ENCODE results near the gene OBSCN. TPM values are rescaled to one million over a fixed set of nuclear protein-coding genes. Genes with fewer than 3 reads are reported as not detected.

OBSCN gene
- total RNA-seq, 2 experiments from 2014 or later: 12.3 to 14.4 TPM

- Mint-ChIP-seq H3K36me3 (ENCODE audit: low read depth) (no peaks in the 10 kb centered on the region), H3K27ac (no peak overlapping the region), H3K4me3 (no peak overlapping the region), H3K4me1 (ENCODE audit: low read depth) (peaks cover 13% of the 10 kb centered on the region), H3K27me3 (ENCODE audit: low read depth) (peaks cover 16% of the 10 kb centered on the region), H3K9me3 (ENCODE audit: insufficient read depth) (no peaks in the 10 kb centered on the region)
- ATAC-seq (no peak), DNase-seq (no peak)
- ChIA-PET CTCF (no interaction called here), POLR2A (no interaction called here)
Measured at GRCh38 chr1:228374711-228375577, 167.1 kb downstream of the OBSCN start.

GRCh38 chr1:228375578-228376261 lies 167.9 kb downstream of the OBSCN start:
- Mint-ChIP-seq H3K27me3 (ENCODE audit: low read depth) (peaks cover 23% of the 10 kb centered on the region), H3K4me3 (no peak overlapping the region), H3K36me3 (ENCODE audit: low read depth) (no peaks in the 10 kb centered on the region), H3K4me1 (ENCODE audit: low read depth) (peaks cover 13% of the 10 kb centered on the region), H3K27ac (no peak overlapping the region), H3K9me3 (ENCODE audit: insufficient read depth) (no peaks in the 10 kb centered on the region)
- ChIA-PET CTCF (no interaction called here), POLR2A (no interaction called here)
- DNase-seq (no peak), ATAC-seq (no peak)

GRCh38 chr1:228376262-228376628 lies 168.4 kb downstream of the OBSCN start:
- Mint-ChIP-seq H3K4me1 (ENCODE audit: low read depth) (peaks cover 13% of the 10 kb centered on the region), H3K9me3 (ENCODE audit: insufficient read depth) (no peaks in the 10 kb centered on the region), H3K27ac (no peak overlapping the region), H3K27me3 (ENCODE audit: low read depth) (peaks cover 28% of the 10 kb centered on the region), H3K36me3 (ENCODE audit: low read depth) (no peaks in the 10 kb centered on the region), H3K4me3 (no peak overlapping the region)
- ATAC-seq: no peak
- ChIA-PET POLR2A (no interaction called here), CTCF (no interaction called here)
- DNase-seq: no peak

DNA sequence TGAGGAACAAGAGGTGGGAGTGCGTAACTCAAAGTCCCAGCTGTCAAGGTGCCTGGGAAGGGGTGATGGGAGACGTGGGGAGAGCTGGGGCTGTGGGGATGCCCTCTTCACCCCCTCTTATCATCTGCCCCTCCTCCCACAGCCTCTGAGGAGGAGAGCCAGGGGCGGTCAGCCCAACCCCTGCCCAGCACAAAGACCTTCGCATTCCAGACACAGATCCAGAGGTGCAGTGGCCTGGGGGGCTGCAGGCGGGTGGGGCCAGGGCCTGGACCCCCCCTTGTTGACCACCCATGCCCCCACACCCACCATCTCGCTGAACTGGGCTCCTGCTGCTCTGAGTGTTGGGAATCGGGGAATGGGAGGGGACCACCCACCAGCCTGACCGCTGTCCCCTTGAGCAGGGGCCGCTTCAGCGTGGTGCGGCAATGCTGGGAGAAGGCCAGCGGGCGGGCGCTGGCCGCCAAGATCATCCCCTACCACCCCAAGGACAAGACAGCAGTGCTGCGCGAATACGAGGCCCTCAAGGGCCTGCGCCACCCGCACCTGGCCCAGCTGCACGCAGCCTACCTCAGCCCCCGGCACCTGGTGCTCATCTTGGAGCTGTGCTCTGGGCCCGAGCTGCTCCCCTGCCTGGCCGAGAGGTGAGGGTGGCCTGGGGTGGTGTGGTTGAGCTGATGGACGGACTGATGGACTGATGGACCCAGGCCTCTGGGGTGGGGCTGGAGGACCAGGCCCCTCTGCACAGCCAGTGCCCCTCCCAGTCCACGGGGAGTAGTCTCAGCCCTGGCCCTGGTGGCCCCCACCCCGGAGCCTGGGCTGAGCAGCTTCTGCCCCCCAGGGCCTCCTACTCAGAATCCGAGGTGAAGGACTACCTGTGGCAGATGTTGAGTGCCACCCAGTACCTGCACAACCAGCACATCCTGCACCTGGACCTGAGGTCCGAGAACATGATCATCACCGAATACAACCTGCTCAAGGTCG lies 169.1 kb downstream of the OBSCN start:
- Mint-ChIP-seq H3K4me1 (ENCODE audit: low read depth) (peaks cover 13% of the 10 kb centered on the region), H3K4me3 (peak overlapping the region; percentile 34), H3K9me3 (ENCODE audit: insufficient read depth) (no peaks in the 10 kb centered on the region), H3K36me3 (ENCODE audit: low read depth) (no peaks in the 10 kb centered on the region), H3K27ac (no peak overlapping the region), H3K27me3 (ENCODE audit: low read depth) (peaks cover 30% of the 10 kb centered on the region)
- no peak for DNase-seq
- ATAC-seq: no peak
- ChIA-PET CTCF (no interaction called here), POLR2A (interaction anchor here (1.2 kb wide), 1 partner anchor 101 kb away, joined by 5 read pairs; no protein-coding TSS in a partner anchor)

- DNase-seq: no peak
- Mint-ChIP-seq H3K36me3 (ENCODE audit: low read depth) (no peaks in the 10 kb centered on the region), H3K27me3 (ENCODE audit: low read depth) (peaks cover 34% of the 10 kb centered on the region), H3K27ac (no peak overlapping the region), H3K4me1 (ENCODE audit: low read depth) (peaks cover 11% of the 10 kb centered on the region), H3K9me3 (ENCODE audit: insufficient read depth) (no peaks in the 10 kb centered on the region), H3K4me3 (peak overlapping the region; percentile 34)
- ATAC-seq: no peak
- ChIA-PET CTCF (no interaction called here), POLR2A (interaction anchor here (1.2 kb wide), 1 partner anchor 100 kb away, joined by 5 read pairs; no protein-coding TSS in a partner anchor)
Measured at GRCh38 chr1:228377664-228378089, 169.8 kb downstream of the OBSCN start.

DNA sequence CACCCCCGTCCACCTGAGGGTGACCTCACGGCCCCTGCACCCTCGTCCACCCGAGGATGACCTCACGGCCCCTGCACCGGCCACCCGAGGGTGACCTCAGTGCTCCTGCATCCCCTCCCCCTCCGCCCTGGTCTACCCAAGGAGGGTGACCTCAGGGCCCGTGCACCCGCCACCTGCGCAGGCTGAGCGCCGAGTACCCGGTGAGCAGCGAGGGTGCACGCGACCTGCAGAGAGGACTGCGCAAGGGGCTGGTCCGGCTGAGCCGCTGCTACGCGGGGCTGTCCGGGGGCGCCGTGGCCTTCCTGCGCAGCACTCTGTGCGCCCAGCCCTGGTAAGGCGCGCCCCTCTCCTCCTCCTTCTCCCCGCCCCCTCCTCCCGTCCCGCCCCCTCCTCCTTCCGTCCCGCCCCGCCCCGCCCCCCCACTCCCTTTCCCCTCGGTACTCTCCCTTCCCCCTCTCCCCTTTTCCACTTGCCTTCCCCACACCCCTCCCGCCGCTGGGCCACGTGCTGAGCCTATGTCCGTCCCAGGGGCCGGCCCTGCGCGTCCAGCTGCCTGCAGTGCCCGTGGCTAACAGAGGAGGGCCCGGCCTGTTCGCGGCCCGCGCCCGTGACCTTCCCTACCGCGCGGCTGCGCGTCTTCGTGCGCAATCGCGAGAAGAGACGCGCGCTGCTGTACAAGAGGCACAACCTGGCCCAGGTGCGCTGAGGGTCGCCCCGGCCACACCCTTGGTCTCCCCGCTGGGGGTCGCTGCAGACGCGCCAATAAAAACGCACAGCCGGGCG lies 170.4 kb downstream of the OBSCN start:
- no peaks in the 10 kb centered on the region for H3K36me3 Mint-ChIP-seq (ENCODE audit: low read depth)

GRCh38 chr1:228378873-228379460 lies 171.1 kb downstream of the OBSCN start:
- Mint-ChIP-seq H3K4me3 (peak overlapping the region; percentile 78), H3K27me3 (ENCODE audit: low read depth) (peaks cover 36% of the 10 kb centered on the region), H3K9me3 (ENCODE audit: insufficient read depth) (no peaks in the 10 kb centered on the region), H3K36me3 (ENCODE audit: low read depth) (no peaks in the 10 kb centered on the region), H3K4me1 (ENCODE audit: low read depth) (peaks cover 11% of the 10 kb centered on the region), H3K27ac (no peak overlapping the region)
- ATAC-seq (no peak), DNase-seq (no peak)
- CTCF ChIA-PET: interaction anchor here (1.2 kb wide), 1 partner anchor 93 kb away, joined by 4 read pairs; no protein-coding TSS in a partner anchor
- POLR2A ChIA-PET: interaction anchor here (0.7 kb wide), 1 partner anchor 80 kb away, joined by 3 read pairs; no protein-coding TSS in a partner anchor

More for the DNA sequence above, 170.4 kb downstream of the OBSCN start:
- Mint-ChIP-seq H3K27me3 (ENCODE audit: low read depth) (peaks cover 36% of the 10 kb centered on the region), H3K27ac (no peak overlapping the region), H3K4me1 (ENCODE audit: low read depth) (peaks cover 11% of the 10 kb centered on the region), H3K9me3 (ENCODE audit: insufficient read depth) (no peaks in the 10 kb centered on the region), H3K4me3 (peak overlapping the region; percentile 78)
- ChIA-PET CTCF (no interaction called here), POLR2A (interaction anchor here (1.2 kb wide), 1 partner anchor 99 kb away, joined by 5 read pairs; no protein-coding TSS in a partner anchor)
- DNase-seq (peak; percentile 78), ATAC-seq (peak; percentile 86)

GRCh38 chr1:228379666-228380065 lies 171.8 kb downstream of the OBSCN start:
- POLR2A ChIA-PET: interaction anchor here (0.6 to 0.7 kb wide), 2 partner anchors 16 to 79 kb away, joined by 3 read pairs; no protein-coding TSS in a partner anchor
- Mint-ChIP-seq H3K27ac (no peak overlapping the region), H3K36me3 (ENCODE audit: low read depth) (no peaks in the 10 kb centered on the region), H3K4me3 (no peak overlapping the region), H3K27me3 (ENCODE audit: low read depth) (peaks cover 36% of the 10 kb centered on the region), H3K9me3 (ENCODE audit: insufficient read depth) (no peaks in the 10 kb centered on the region), H3K4me1 (ENCODE audit: low read depth) (peaks cover 11% of the 10 kb centered on the region)
- DNase-seq: no peak
- CTCF ChIA-PET: interaction anchor here (1.2 kb wide), 1 partner anchor 92 kb away, joined by 4 read pairs; no protein-coding TSS in a partner anchor
- ATAC-seq: no peak

GRCh38 chr1:228381356-228381755 lies 173.5 kb downstream of the OBSCN start:
- CTCF ChIA-PET: interaction anchor here (1.5 kb wide), 1 partner anchor 23 kb away, joined by 4 read pairs; no protein-coding TSS in a partner anchor
- POLR2A ChIA-PET: interaction anchor here (0.7 kb wide), 1 partner anchor 19 kb away, joined by 3 read pairs; no protein-coding TSS in a partner anchor

GRCh38 chr1:228383773-228384172 lies 175.9 kb downstream of the OBSCN start:
- H3K27ac Mint-ChIP-seq: no peak overlapping the region
- no peaks in the 10 kb centered on the region for H3K36me3 Mint-ChIP-seq (ENCODE audit: low read depth)
- ChIA-PET POLR2A (no interaction called here), CTCF (no interaction called here)
- H3K4me1 Mint-ChIP-seq (ENCODE audit: low read depth): peaks cover 8% of the 10 kb centered on the region
- peaks cover 42% of the 10 kb centered on the region for H3K27me3 Mint-ChIP-seq (ENCODE audit: low read depth)
- no peaks in the 10 kb centered on the region for H3K9me3 Mint-ChIP-seq (ENCODE audit: insufficient read depth)
- H3K4me3 Mint-ChIP-seq: no peak overlapping the region
- DNase-seq: no peak
- no peak for ATAC-seq

More at GRCh38 chr1:228381356-228381755, 173.5 kb downstream of the OBSCN start:
- Mint-ChIP-seq H3K4me3 (no peak overlapping the region), H3K4me1 (ENCODE audit: low read depth) (peaks cover 11% of the 10 kb centered on the region), H3K36me3 (ENCODE audit: low read depth) (no peaks in the 10 kb centered on the region), H3K9me3 (ENCODE audit: insufficient read depth) (no peaks in the 10 kb centered on the region), H3K27me3 (ENCODE audit: low read depth) (peaks cover 41% of the 10 kb centered on the region), H3K27ac (no peak overlapping the region)
- no peak for ATAC-seq
- DNase-seq: no peak
